Urinary bladder (tissue), 4 donors: ENCODE results near the gene THAP11. TPM values are rescaled to one million over a fixed set of nuclear protein-coding genes. Genes with fewer than 3 reads are reported as not detected.

ENCODE experiments used
- DNase-seq: peaks from one replicate; pipeline ENCODE4 v3.0.0-alpha.2; 2015; ENCODE audit errors: extremely low spot score
- H3K27ac ChIP-seq: one replicate; pipeline ENCODE4 v1.5.1; 2013; ENCODE audit warnings: low read depth, mild to moderate bottlenecking, moderate library complexity
- H3K36me3 ChIP-seq: one replicate; pipeline ENCODE4 v1.6.1; 2013; ENCODE audit warnings: mild to moderate bottlenecking, moderate library complexity; ENCODE audit not compliant: insufficient read depth
- H3K4me1 ChIP-seq: one replicate; pipeline ENCODE4 v1.6.1; 2013; ENCODE audit warnings: mild to moderate bottlenecking, moderate library complexity; ENCODE audit not compliant: insufficient read depth
- H3K4me3 ChIP-seq: one replicate; pipeline ENCODE4 v1.5.1; 2013; ENCODE audit warnings: low read depth, low read length
- WGBS: extraction: QIAGEN DNeasy Blood & Tissue Kit; methylation state at CpG from one replicate; pipeline ENCODE4 v1.1.7; 2013; 5-methylcytosine and 5-hydroxymethylcytosine counted together
- polyA plus RNA-seq: library from polyadenylated mRNA; stranded (reverse); fragments of 200-250 nt; gene quantifications from one replicate; pipeline ENCODE4 v1.2.3, GENCODE V29; 2013
- total RNA-seq: library from RNA; depleted of rRNA; stranded (reverse); fragments of >200 nt; gene quantifications from one replicate; pipeline ENCODE4 v1.2.3, GENCODE V29; 2014
- donor health status: healthy with polysubstance abuse.
- donor health status: healthy.

The THAP11 gene
- total and polyA plus RNA-seq, 2 donors: 27.2 to 42.2 TPM

DNA sequence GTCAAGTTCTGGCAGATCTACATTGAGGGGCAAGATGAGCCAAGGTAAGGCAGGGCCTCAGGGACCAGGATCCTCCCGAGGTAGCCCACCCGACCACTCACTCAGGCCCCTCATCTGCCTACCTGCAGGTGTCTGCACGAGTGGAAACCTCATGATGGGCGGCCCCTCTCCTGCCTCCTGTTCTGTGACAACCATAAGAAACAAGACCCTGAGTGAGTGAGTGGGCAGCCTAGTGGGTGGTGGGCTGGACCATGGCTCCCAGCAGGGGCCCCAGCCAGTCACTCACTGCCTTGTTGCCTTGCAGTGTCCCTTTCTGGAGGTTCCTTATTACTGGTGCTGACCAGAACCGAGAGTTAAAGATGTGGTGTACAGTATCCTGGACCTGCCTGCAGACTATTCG is 36.1 kb downstream of the THAP11 start:
- WGBS: 94% methylated on average over 6 of the region's 6 CpGs
- no peak for DNase-seq
- Histone ChIP-seq H3K36me3 (peaks cover 15% of the 10 kb centered on the region), H3K4me1 (peaks cover 2% of the 10 kb centered on the region), H3K27ac (no peak overlapping the region), H3K4me3 (no peak overlapping the region)

- Histone ChIP-seq H3K27ac (no peak overlapping the region), H3K36me3 (peaks cover 15% of the 10 kb centered on the region), H3K4me1 (peaks cover 2% of the 10 kb centered on the region), H3K4me3 (no peak overlapping the region)
- DNase-seq: no peak
- 97% methylated on average over 9 of the region's 9 CpGs for WGBS
Measured at GRCh38 chr16:67878846-67879245, 36.7 kb downstream of the THAP11 start.

- Histone ChIP-seq H3K36me3 (peaks cover 15% of the 10 kb centered on the region), H3K4me1 (peaks cover under 1% of the 10 kb centered on the region), H3K4me3 (no peak overlapping the region), H3K27ac (no peak overlapping the region)
- WGBS: 93% methylated on average over 12 of the region's 12 CpGs
- DNase-seq: no peak
Measured at GRCh38 chr16:67879462-67879861, 37.3 kb downstream of the THAP11 start.

DNA sequence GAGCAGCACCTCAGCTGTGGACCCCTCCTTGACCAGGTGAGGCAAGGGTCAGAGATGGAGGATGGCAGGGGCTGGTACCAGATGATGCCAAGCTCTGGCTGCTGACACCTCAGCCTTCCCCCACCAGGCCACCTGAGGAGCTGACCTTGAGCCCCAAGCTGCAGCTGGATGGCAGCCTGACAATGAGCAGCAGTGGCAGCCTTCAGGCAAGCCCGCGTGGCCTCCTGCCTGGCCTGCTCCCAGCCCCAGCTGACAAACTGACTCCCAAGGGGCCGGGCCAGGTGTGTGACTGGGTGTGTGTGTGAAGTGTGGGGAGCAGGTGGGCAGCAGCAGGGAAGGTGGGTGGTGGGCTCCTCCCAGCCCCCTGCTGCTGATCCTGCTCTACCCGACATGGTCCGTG is 37.8 kb downstream of the THAP11 start:
- no peak for DNase-seq
- Histone ChIP-seq H3K27ac (no peak overlapping the region), H3K36me3 (peaks cover 15% of the 10 kb centered on the region), H3K4me3 (no peak overlapping the region), H3K4me1 (no peaks in the 10 kb centered on the region)
- 85% methylated on average over 5 of the region's 5 CpGs for WGBS

DNA sequence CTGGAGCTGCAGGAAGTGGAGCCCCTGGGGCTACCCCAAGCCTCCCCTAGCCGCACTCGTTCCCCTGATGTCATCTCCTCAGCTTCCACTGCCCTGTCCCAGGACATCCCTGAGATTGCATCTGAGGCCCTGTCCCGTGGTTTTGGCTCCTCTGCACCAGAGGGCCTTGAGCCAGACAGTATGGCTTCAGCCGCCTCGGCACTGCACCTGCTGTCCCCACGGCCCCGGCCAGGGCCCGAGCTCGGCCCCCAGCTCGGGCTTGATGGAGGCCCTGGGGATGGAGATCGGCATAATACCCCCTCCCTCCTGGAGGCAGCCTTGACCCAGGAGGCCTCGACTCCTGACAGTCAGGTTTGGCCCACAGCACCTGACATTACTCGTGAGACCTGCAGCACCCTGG is 38.5 kb downstream of the THAP11 start:
- Histone ChIP-seq H3K27ac (no peak overlapping the region), H3K36me3 (peaks cover 15% of the 10 kb centered on the region), H3K4me1 (no peaks in the 10 kb centered on the region), H3K4me3 (no peak overlapping the region)
- 90% methylated on average over 13 of the region's 13 CpGs for WGBS
- no peak for DNase-seq

GRCh38 chr16:67881621-67882161 is 39.6 kb downstream of the THAP11 start:
- no peak overlapping the region for H3K4me3 ChIP-seq
- no peak overlapping the region for H3K27ac ChIP-seq
- no peak for DNase-seq
- H3K36me3 ChIP-seq: peaks cover 15% of the 10 kb centered on the region
- no peaks in the 10 kb centered on the region for H3K4me1 ChIP-seq
- 89% methylated on average over 21 of the region's 21 CpGs for WGBS

DNA sequence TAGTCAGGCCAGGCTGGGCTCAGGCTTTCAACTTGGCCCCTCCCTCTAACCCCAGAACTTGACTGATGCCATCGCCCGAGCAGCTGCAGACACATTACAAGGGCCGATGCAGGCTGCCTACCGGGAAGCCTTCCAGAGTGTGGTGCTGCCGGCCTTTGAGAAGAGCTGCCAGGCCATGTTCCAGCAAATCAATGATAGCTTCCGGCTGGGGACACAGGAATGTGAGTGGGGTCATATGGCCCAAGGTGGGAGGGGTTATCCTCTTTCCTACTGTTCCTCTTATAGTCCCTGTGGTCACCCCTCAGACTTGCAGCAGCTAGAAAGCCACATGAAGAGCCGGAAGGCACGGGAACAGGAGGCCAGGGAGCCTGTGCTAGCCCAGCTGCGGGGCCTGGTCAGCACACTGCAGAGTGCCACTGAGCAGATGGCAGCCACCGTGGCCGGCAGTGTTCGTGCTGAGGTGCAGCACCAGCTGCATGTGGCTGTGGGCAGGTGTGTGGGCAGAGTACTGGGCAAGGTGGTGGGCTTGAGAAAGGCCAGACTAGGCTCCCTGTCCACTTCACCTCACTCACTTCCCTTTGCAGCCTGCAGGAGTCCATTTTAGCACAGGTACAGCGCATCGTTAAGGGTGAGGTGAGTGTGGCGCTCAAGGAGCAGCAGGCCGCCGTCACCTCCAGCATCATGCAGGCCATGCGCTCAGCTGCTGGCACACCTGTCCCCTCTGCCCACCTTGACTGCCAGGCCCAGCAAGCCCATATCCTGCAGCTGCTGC is 40.4 kb downstream of the THAP11 start:
- Histone ChIP-seq H3K27ac (no peak overlapping the region), H3K4me3 (no peak overlapping the region), H3K36me3 (peaks cover 14% of the 10 kb centered on the region), H3K4me1 (no peaks in the 10 kb centered on the region)
- no peak for DNase-seq
- 74% methylated on average over 18 of the region's 18 CpGs for WGBS

DNA sequence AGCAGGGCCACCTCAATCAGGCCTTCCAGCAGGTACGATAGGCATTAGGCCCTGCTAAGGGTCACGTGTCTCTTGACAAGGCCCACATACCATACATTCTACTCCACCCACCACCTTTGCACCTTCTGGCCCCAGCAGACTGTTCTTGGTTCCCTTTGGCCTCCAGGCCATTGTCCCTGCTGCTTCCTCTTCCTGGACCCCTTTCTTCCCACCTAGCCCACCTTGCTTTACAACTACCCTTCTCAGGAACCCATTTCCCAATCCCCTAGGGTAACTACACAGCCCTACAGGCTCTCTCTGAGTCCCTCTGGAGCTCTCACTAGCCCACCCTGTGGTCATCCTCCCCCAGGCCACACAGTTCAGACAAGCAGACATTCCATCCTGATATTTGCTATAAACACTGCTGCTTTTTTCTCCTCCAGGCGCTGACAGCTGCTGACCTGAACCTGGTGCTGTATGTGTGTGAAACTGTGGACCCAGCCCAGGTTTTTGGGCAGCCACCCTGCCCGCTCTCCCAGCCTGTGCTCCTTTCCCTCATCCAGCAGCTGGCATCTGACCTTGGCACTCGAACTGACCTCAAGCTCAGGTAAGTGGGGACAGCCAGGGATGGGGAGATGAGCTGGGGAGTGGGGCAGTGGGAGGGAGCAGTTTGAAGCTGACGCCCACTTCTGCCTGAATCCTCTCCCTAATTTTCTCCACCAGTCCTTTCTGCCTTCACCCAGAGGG is 41.2 kb downstream of the THAP11 start:
- H3K4me3 ChIP-seq: no peak overlapping the region
- no peak for DNase-seq
- H3K36me3 ChIP-seq: peaks cover 11% of the 10 kb centered on the region
- no peaks in the 10 kb centered on the region for H3K4me1 ChIP-seq
- H3K27ac ChIP-seq: no peak overlapping the region
- 79% methylated on average over 6 of the region's 6 CpGs for WGBS

GRCh38 chr16:67883872-67884261 is 41.7 kb downstream of the THAP11 start:
- Histone ChIP-seq H3K27ac (no peak overlapping the region), H3K36me3 (peaks cover 11% of the 10 kb centered on the region), H3K4me1 (no peaks in the 10 kb centered on the region), H3K4me3 (no peak overlapping the region)
- WGBS: 62% methylated on average over 11 of the region's 11 CpGs
- no peak for DNase-seq

DNA sequence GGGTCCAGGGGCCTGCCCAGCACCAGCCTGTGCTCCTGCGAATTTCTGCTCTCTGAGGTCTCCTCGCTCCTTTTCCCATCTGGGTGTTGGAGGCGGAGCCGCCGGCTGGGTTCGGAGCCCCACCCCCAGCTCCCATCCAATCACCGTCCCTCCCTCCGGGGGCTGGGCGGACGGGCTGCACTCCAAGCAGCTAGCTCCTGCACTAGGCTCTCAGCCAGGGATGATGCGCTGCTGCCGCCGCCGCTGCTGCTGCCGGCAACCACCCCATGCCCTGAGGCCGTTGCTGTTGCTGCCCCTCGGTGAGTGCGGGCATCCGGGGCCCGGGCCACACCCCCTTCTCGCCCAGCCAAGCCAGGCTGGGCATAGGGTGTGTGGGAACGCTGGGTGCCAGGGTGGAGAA is 42.6 kb downstream of the THAP11 start, which contains the start of gene NRN1L:
TSS of gene NRN1L (plus strand) at position 202 of the 400 bp plus-strand sequence. CDS start at position 221, 19 bp downstream.
- Histone ChIP-seq H3K4me3 (no peak within 1 kb of the TSS), H3K27ac (no peak within 1 kb of the TSS), H3K36me3 (peaks cover 9% of the 10 kb centered on the region), H3K4me1 (no peaks in the 10 kb centered on the region)
- WGBS: 22% methylated on average over 22 of the region's 22 CpGs
- DNase-seq: no peak

GRCh38 chr16:67885545-67885944 is 43.4 kb downstream of the THAP11 start:
- DNase-seq: no peak
- no peak overlapping the region for H3K4me3 ChIP-seq
- no peak overlapping the region for H3K27ac ChIP-seq
- no peaks in the 10 kb centered on the region for H3K4me1 ChIP-seq
- peaks cover 3% of the 10 kb centered on the region for H3K36me3 ChIP-seq
- 94% methylated on average over 12 of the region's 12 CpGs for WGBS

GRCh38 chr16:67885976-67886375 is 43.9 kb downstream of the THAP11 start:
- WGBS: 95% methylated on average over 19 of the region's 19 CpGs
- Histone ChIP-seq H3K36me3 (peaks cover 3% of the 10 kb centered on the region), H3K4me3 (no peak overlapping the region), H3K27ac (no peak overlapping the region), H3K4me1 (no peaks in the 10 kb centered on the region)
- no peak for DNase-seq

- no peak for DNase-seq
- peaks cover 1% of the 10 kb centered on the region for H3K36me3 ChIP-seq
- no peak overlapping the region for H3K27ac ChIP-seq
- H3K4me1 ChIP-seq: no peaks in the 10 kb centered on the region
- WGBS: 88% methylated on average over 5 of the region's 5 CpGs
- H3K4me3 ChIP-seq: no peak overlapping the region
Measured at GRCh38 chr16:67886387-67886786, 44.3 kb downstream of the THAP11 start.

DNA sequence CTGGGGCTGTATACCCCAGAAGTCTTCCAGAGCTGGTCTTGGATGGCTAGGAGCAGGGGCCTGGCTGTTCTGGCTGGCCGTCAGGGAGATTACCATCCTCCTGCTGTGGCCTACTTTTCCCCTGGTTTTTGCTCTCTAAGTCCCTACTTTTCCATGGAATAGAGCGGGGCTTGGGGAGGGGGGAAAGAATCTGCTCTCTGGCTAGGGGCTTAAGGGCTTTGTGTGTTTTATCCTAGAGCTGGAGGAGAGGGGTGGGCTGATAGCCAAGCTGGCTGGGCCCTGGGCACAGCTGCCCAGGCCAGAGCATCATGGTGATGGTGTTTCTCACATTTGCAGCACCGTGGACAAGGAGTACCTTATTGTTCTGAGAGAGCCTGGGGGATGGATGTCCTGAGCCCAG is 46.2 kb downstream of the THAP11 start:
- no peak for DNase-seq
- 75% methylated on average over 3 of the region's 3 CpGs for WGBS
- no peak overlapping the region for H3K4me3 ChIP-seq
- no peaks in the 10 kb centered on the region for H3K4me1 ChIP-seq
- no peak overlapping the region for H3K27ac ChIP-seq
- H3K36me3 ChIP-seq: no peaks in the 10 kb centered on the region
